Ovary (tissue), 9 donors: Measurements from ENCODE around the gene FTCD. TPM values are rescaled to one million over a fixed set of nuclear protein-coding genes. Genes with fewer than 3 reads are reported as not detected.

Source experiments
- DNase-seq, 5 donors: peaks; one replicate each; pipeline ENCODE4 v3.0.0-alpha.2; 2019 to 2020
- H3K27ac ChIP-seq, 2 donors: fragments of 200-600 bp; one replicate each; pipeline versions ENCODE4 v1.5.1 to v1.8.0; 2019 to 2022
- H3K27me3 ChIP-seq: fragments of 200-600 bp; one replicate; pipeline ENCODE4 v1.8.0; 2022
- H3K36me3 ChIP-seq: fragments of 200-600 bp; sonication (generic); one replicate; pipeline ENCODE4 v1.5.1; 2019
- H3K4me1 ChIP-seq: one replicate; pipeline ENCODE4 v1.8.1; 2013; ENCODE audit warnings: mild to moderate bottlenecking, moderate library complexity; ENCODE audit not compliant: insufficient read depth
- H3K4me3 ChIP-seq: fragments of 200-600 bp; sonication (generic); one replicate; pipeline ENCODE4 v1.5.1; 2017
- H3K9me3 ChIP-seq, 2 donors: fragments of 200-600 bp in 1 of 2; sonication (generic) in 1 of 2; one replicate each; pipeline versions ENCODE4 v1.5.1 to v1.8.1; 2013 to 2019; ENCODE audit warnings: mild to moderate bottlenecking in 1 of 2, moderate library complexity in 1 of 2
- CTCF ChIP-seq, 3 donors: fragments of 450-650 bp in 2 of 3; fragments of 200-600 bp in 1 of 3; IDR thresholded peaks; one replicate each; pipeline versions ENCODE4 v1.5.1 to v1.8.0; 2016 to 2022; ENCODE audit warnings: antibody characterized with exemption in 3 of 3, mild to moderate bottlenecking in 1 of 3
- EP300 ChIP-seq: sonication (generic); formaldehyde crosslinking; IDR thresholded peaks from one replicate; pipeline ENCODE4 v1.6.1; 2017; ENCODE audit warnings: antibody characterized with exemption
- POLR2A ChIP-seq: fragments of 450-650 bp; IDR thresholded peaks from one replicate; pipeline ENCODE4 v1.6.1; 2017; ENCODE audit warnings: antibody characterized with exemption, mild to moderate bottlenecking, moderate library complexity
- WGBS, 3 donors: extraction: QIAGEN DNeasy Blood & Tissue Kit in 1 of 3; methylation state at CpG; one replicate each; pipeline versions ENCODE4 v1.1.5 to v1.1.7; 2013 to 2017; 5-methylcytosine and 5-hydroxymethylcytosine counted together
- intact Hi-C, 4 donors: fragments of 100-400 bp; cut with DNase I; formaldehyde crosslinking; loops; one replicate each; pipeline versions ENCODE4 v1.11.0 to v1.15.1; 2022 to 2023
- polyA plus RNA-seq, 2 donors: library from polyadenylated mRNA; stranded (reverse); fragments of 200-250 nt in 1 of 2; fragments of 350-450 nt in 1 of 2; fragmentation: Illumina TruSeq in 1 of 2; extraction: RNeasy Lipid Tissue Mini Kit (QIAGEN cat#74804) in 1 of 2; gene quantifications; one replicate each; pipeline ENCODE4 v1.2.3, GENCODE V29; 2013 to 2014
- total RNA-seq, 7 donors: library from RNA; depleted of rRNA in 2 of 7; stranded (reverse); fragments of >200 nt in 2 of 7; fragmentation: NEBNext Ultra II Directional in 3 of 7; extraction: Animal tissue kit (Norgen Biotek cat#: 25700) in 3 of 7; gene quantifications; one replicate each; pipeline versions ENCODE4 v1.1.0 to v1.2.4, GENCODE V29; 2016 to 2023
- donor health status: DM: no; HTN: no; CAD: no; lungs with moderate emphysema.
- donor health status: DM: no; HTN: no; CAD: no.
- donor health status: Bipolar disorder and iron deficiency.
- donor health status: DM: yes; HTN: yes; CAD: no.
- donor health status: DM: no; HTN: no; CAD: no.
- donor health status: DM: yes; HTN: yes; CAD: no.

FTCD gene
- total and polyA plus RNA-seq, 9 donors: 0.83 to 7.5 (median 3.7) TPM; not detected in 1

- Histone ChIP-seq H3K9me3 (no peaks in the 10 kb centered on the region), H3K4me3 (no peak overlapping the region), H3K4me1 (peaks cover 2% of the 10 kb centered on the region), H3K27me3 (no peaks in the 10 kb centered on the region), H3K36me3 (no peaks in the 10 kb centered on the region), H3K27ac (no peak overlapping the region)
- intact Hi-C loops: no loop called here
- DNase-seq: peak in 4 of 5 donors; percentile 17 to 37 (median 33)
- TF ChIP-seq POLR2A (no peak), CTCF (IDR thresholded peaks at IDR 0.05) (no peak), EP300 (no peak)
- WGBS, 3 donors: 89 to 93% (median 90%) methylated on average over 49 to 60 of the region's 60 CpGs
Observed at GRCh38 chr21:46145840-46146691, 9.3 kb downstream of the FTCD start.

- DNase-seq: peak; percentile 19 to 47 (median 45)
- H3K27ac ChIP-seq: no peak overlapping the region
- TF ChIP-seq CTCF (IDR thresholded peaks at IDR 0.05) (no peak), POLR2A (no peak), EP300 (no peak)
- no peaks in the 10 kb centered on the region for H3K9me3 ChIP-seq
- intact Hi-C loops: no loop called here
- no peak overlapping the region for H3K4me3 ChIP-seq
- H3K4me1 ChIP-seq: peaks cover 7% of the 10 kb centered on the region
- H3K27me3 ChIP-seq: no peaks in the 10 kb centered on the region
- 92 to 94% (median 93%) methylated on average over 36 to 51 of the region's 51 CpGs for WGBS, 3 donors
- no peaks in the 10 kb centered on the region for H3K36me3 ChIP-seq
Observed at GRCh38 chr21:46145159-46145839, 10.1 kb downstream of the FTCD start.

- TF ChIP-seq CTCF (IDR thresholded peaks at IDR 0.05) (no peak), POLR2A (no peak), EP300 (no peak)
- DNase-seq: peak in 3 of 5 donors; percentile 17 to 34 (median 22)
- 11 to 36% (median 23%) methylated on average over 3 to 4 of the region's 4 CpGs for WGBS, 3 donors
- Histone ChIP-seq H3K4me1 (peaks cover 7% of the 10 kb centered on the region), H3K9me3 (no peaks in the 10 kb centered on the region), H3K4me3 (no peak overlapping the region), H3K27me3 (no peaks in the 10 kb centered on the region), H3K27ac (no peak overlapping the region), H3K36me3 (no peaks in the 10 kb centered on the region)
- intact Hi-C loops: loop anchor here in 1 of 4 donors (5.0 kb wide), 1 partner anchor 73 kb away; no protein-coding TSS in a partner anchor
Observed at GRCh38 chr21:46144464-46145070, 10.8 kb downstream of the FTCD start.
